Measurements from ENCODE around the gene INPP5A.

The INPP5A gene

DNA sequence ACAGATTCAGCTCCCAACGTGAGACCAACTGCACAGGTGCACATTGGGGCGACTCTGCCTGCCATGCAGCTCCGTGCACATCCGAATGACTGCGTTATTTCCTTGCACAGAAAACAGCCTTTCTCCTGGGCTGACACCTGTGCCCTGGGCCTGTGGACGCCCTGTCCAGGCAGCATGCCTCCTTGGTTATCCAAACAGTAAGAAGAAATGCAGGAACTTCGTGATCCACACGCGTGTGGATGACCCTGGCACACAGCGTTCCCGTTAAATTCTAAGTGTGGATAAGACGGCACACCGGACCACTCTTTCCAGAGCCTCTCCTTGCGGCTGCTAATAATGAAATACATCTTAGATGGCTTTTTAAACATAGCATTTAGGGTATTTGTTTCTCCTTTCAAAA lies 208.8 kb downstream of the INPP5A start:
- no peak for DNase-seq (ENCODE audit: low read depth)

DNA sequence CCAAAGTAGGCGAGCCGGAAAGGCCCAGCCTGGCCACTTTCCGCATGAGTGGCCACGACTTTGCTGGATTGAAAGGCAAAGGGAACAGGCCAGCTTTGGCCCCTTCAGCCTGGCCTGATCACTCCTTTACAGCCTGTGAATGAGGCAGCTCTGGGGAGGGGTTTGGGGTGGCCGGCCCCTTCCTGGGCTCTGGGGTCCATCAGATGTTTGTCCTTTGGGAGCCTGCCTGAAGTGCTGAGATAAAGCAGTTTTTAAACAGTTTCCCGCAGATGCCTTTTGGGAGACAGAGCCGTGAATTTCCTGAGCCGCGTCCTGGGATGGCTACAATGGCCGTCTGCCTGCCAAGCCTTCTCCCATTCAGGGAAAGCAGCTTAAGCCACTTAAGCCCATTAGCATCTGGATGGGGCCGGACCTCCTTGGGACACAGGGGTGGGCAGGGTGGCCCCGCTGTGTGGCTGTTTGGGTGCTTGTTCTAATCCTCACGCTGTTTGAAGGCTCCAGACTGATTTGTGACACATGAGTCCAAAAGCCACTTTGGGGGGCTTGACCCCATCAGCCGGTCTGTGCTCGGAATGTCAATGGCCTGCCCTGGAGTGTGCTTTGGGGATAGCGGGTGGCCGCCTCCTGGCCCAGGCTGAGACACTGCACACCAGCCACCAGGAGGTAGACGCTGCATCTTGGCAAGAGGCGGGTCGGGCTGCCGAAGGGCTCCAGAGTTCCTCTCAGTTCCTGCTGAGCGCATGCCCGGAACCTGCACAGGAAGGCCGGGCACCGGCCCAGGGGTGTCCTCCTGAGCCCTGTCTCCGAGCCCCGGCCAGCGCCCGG lies 209.4 kb downstream of the INPP5A start:
- DNase-seq (ENCODE audit: low read depth), result no peak

DNA sequence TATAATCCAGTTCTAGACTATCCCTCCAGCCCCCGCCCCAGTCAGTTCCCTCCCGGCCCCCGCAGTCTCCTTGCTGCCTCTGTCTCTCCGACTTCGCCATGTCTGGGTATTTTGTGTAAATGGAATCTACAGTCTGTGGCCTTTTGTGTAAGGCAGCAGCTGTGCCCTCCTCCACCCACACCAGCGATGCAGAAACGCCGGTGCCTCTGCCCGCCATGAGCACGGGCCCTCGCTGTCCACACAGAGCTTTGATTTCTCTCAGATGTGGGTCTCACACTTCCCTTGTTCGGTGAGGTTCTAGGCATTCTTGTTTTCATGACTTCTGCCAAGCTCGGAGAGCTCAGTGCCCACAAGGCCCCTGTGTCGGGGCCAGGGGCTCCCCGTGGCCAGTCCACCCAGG lies 210.5 kb downstream of the INPP5A start:
- no peak for DNase-seq (ENCODE audit: low read depth)

GRCh38 chr10:132748545-132749370 lies 211.2 kb downstream of the INPP5A start:
- DNase-seq (ENCODE audit: low read depth), result no peak

DNA sequence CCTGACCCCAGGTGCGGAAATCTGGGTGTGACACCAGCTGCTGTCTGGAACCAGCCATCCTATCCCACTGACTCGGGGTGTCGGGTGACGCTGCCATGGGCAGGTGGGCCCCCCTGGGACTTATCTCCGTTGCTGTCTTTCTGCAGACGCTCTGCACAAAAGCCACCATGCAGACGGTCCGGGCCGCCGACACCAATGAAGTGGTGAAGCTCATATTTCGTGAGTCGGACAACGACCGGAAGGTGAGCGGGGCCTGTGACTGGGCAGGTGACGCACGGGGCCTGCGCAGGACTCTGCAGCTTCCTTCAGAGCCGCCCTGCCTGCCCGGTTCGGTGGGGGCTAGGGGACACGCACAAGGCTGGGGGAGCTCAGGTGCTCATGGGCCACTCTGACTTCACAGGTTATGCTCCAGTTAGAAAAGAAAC lies 211.8 kb downstream of the INPP5A start:
- no peak for DNase-seq (ENCODE audit: low read depth)

DNA sequence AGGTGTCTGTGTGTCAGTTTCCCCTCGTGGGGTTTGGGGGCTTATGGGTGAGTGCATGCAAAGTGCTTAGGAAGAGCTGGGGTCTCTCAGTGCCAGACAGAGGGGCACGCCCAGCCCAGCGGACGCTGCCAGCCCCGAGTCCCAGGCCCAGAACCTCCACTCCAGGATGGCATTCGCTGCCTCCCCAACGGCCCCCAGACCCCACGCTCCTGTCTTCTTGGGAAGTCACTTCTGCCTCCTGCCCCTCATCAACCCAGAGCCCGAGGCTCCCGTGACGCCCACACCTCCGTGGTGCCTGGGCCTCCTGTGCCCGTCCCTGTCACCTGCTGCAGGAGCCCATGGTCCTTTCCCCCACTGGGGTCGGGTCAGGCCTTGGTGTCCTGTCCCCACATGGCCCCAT lies 213.3 kb downstream of the INPP5A start:
- no peak for DNase-seq (ENCODE audit: low read depth)

- no peak for DNase-seq (ENCODE audit: low read depth)
These were observed 214.8 kb downstream of the INPP5A start for GRCh38 chr10:132752378-132752777.

- DNase-seq (ENCODE audit: low read depth), result no peak
These were observed 215.4 kb downstream of the INPP5A start for GRCh38 chr10:132752961-132753360.

- DNase-seq (ENCODE audit: low read depth), result no peak
These were observed 216.0 kb downstream of the INPP5A start for GRCh38 chr10:132753596-132753995.

- DNase-seq (ENCODE audit: low read depth), result no peak
These were observed 216.5 kb downstream of the INPP5A start for GRCh38 chr10:132754071-132754470.

GRCh38 chr10:132755166-132755711 lies 217.7 kb downstream of the INPP5A start:
- DNase-seq (ENCODE audit: low read depth), result no peak

DNA sequence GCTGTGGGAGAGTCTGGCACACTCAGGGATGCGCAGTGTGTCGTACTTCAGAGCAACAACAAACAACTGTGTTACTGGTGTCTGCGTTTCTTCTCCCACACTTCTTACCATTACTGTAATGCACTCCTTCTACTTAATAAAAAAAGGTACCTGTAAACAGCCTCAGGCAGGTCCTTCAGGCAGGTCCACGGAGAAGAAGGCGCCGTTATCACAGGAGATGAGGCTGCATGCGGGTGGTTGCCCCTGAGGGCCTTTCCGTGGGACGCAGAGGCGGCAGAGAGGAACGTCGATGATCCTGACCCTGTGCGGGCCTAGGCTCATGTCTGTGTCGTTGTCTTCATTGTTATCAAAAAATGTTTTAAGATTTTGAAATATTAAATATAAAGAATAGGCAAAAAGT lies 219.0 kb downstream of the INPP5A start:
- DNase-seq (ENCODE audit: low read depth), result no peak

GRCh38 chr10:132757171-132757570 lies 219.6 kb downstream of the INPP5A start:
- DNase-seq (ENCODE audit: low read depth), result no peak

GRCh38 chr10:132758865-132759264 lies 221.3 kb downstream of the INPP5A start:
- no peak for DNase-seq (ENCODE audit: low read depth)

GRCh38 chr10:132761395-132762060 lies 223.9 kb downstream of the INPP5A start:
- no peak for DNase-seq (ENCODE audit: low read depth)

DNA sequence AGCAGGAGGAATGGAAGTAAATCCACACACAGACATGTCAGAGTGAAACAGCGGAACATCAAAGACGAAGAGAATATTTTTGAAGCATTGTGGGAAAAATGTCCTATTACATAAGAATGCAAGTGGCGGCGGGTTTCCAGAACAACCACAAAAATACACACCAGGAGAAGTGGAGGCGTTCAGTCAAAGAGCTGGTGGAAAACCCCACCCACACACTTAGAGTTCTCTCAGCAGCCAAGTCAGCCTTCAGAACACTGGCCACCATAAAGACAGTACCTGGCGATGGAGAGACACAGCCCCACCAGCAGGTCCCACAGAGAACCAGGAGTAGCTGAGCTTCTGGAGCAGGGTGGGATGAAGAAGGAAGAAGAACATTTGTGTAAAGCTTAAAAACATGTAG lies 224.7 kb downstream of the INPP5A start:
- no peak for DNase-seq (ENCODE audit: low read depth)

GRCh38 chr10:132763545-132763944 lies 226.0 kb downstream of the INPP5A start:
- no peak for DNase-seq (ENCODE audit: low read depth)

- no peak for DNase-seq (ENCODE audit: low read depth)
These were observed 226.5 kb downstream of the INPP5A start for GRCh38 chr10:132764108-132764507.

DNA sequence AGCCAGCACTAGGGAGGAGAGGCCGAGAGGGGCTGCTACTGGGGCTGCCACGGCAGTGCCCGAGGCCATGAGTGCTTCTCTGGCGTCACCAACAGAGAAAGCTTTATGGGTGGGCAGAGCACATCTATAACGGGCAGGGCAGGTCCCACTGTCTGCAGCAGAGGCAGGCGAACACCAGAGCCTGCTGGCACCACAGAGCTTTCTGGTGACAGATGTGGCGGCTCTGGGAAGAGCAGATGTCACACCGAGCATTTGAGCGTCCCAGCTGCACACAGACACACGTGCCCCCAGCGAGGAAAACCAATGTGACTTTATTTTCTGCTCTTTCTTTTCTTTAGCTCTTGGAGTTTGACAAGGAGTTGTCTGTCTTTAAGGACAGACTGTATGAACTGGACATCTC lies 227.8 kb downstream of the INPP5A start:
- no peak for DNase-seq (ENCODE audit: low read depth)

DNA sequence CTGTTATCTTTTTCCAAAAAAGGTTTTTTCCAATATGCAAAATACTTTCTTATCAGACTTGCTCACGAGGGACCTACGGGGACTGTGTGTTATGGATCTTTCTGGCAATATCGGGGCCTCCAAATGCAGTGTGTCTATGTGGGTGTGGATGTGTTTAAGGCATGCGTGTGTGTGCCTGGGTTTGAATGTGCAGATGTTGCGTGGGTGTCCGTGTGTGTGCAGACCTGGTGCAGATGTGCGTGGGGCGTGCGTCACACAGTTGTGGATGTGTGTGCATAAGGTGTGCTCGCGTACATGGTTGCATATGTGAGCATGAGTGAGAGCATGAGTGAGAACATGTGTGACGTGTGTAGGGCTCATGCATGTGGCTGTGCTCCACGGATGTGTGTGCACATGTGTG lies 228.7 kb downstream of the INPP5A start:
- DNase-seq (ENCODE audit: low read depth), result no peak

DNA sequence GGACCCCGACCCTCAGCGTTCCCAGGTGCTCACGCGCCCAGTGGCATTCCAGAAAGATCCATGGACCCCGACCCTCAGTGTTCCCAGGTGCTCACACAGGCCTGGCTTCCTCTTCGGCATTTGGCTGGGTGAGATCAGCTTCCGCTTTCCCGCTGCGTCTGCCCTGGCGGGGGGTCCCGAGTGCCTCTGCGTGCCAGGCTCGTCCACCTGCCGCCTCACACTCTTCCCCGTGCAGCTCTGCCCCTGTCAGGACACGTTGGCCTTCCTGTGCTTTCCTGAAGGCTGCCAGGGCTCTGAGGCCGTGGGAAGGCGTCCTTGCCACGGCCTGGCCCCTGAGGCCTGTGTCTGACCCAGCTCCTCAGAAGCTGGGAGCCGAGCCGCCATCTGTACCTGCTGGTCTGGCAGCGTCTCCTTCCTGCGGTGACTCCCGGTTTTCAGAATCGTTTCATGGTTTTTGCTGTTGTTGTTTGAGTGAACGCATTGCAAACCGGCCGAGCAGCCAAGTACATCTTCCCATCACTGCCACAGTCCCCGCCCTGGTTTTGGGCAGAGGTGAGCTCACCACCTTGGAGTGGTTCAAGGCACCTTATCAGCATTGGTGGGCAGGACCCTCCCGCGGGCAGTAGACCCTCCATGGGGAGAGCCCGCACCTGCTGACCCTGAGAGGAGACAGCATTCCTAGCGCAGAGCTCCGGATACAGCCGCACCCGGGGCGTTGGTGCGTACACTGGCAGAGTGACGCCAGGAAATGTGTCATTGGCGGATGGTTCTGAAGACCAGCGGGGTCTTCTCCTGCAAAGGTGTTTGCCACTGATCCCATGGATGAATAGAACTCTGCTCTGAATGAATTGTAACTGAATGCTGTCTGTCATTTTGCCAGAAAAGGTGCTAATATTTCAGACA lies 231.0 kb downstream of the INPP5A start:
- DNase-seq (ENCODE audit: low read depth), result no peak

Data from HS-5 (cell line).